Mesenchymal stem cell (in vitro differentiated cells and primary cell): ENCODE data around the gene RNF166.

Source experiments
- DNase-seq: peaks from one replicate; pipeline ENCODE4 v3.0.0-alpha.2; 2013
- H2AFZ ChIP-seq: one replicate; pipeline ENCODE4 v1.6.1; 2013; ENCODE audit warnings: low read depth, mild to moderate bottlenecking, control low read depth, inconsistent platforms, low read length, moderate library complexity
- H2AK5ac ChIP-seq: 2 replicates; pipeline ENCODE4 v1.6.1; 2013; ENCODE audit warnings: low read length, moderate library complexity, mild to moderate bottlenecking, inconsistent platforms; ENCODE audit not compliant: severe bottlenecking
- H2BK120ac ChIP-seq: one replicate; pipeline ENCODE4 v1.6.1; 2013; ENCODE audit warnings: low read depth, mild to moderate bottlenecking, inconsistent platforms, low read length, moderate library complexity
- H2BK12ac ChIP-seq, 2 experiments: one replicate each; pipeline ENCODE4 v1.6.1; 2013; ENCODE audit warnings: inconsistent platforms in 2 of 2, low read length in 2 of 2, mild to moderate bottlenecking in 2 of 2, moderate library complexity in 2 of 2, control low read depth in 1 of 2
- H2BK15ac ChIP-seq: one replicate; pipeline ENCODE4 v1.6.1; 2013; ENCODE audit warnings: mild to moderate bottlenecking, low read depth, inconsistent platforms; ENCODE audit not compliant: poor library complexity, severe bottlenecking
- H2BK5ac ChIP-seq: 2 replicates; pipeline ENCODE4 v1.6.1; 2013; ENCODE audit warnings: low read depth, mild to moderate bottlenecking, low read length, control low read depth, inconsistent platforms; ENCODE audit not compliant: poor library complexity, severe bottlenecking
- H3K14ac ChIP-seq, 2 experiments: one replicate each; pipeline ENCODE4 v1.6.1; 2013; ENCODE audit warnings: inconsistent platforms in 2 of 2, low read length in 2 of 2, control low read depth in 1 of 2, mild to moderate bottlenecking in 1 of 2, moderate library complexity in 1 of 2
- H3K18ac ChIP-seq, 2 experiments: one replicate each; pipeline ENCODE4 v1.6.1; 2013; ENCODE audit warnings: inconsistent platforms in 2 of 2, low read length in 2 of 2, control low read depth in 1 of 2, low read depth in 1 of 2, mild to moderate bottlenecking in 1 of 2
- H3K23ac ChIP-seq, 2 experiments: one replicate each; pipeline ENCODE4 v1.6.1; 2013; ENCODE audit warnings: inconsistent platforms in 2 of 2, low read length in 2 of 2, mild to moderate bottlenecking in 2 of 2, moderate library complexity in 2 of 2, control low read depth in 1 of 2
- H3K27ac ChIP-seq: 2 replicates; pipeline ENCODE4 v1.5.1; 2013; ENCODE audit warnings: mild to moderate bottlenecking, moderate library complexity, low read length, control low read depth, inconsistent platforms; ENCODE audit not compliant: poor library complexity, severe bottlenecking
- H3K27me3 ChIP-seq, 2 experiments: 2 replicates each; pipeline versions ENCODE4 v1.6.1 to v1.7.0; 2013; ENCODE audit warnings: low read length in 2 of 2, mild to moderate bottlenecking in 2 of 2, moderate library complexity in 2 of 2, control low read depth in 1 of 2, inconsistent platforms in 1 of 2; ENCODE audit not compliant: control insufficient read depth in 1 of 2, insufficient read depth in 1 of 2
- H3K36me3 ChIP-seq, 2 experiments: 2 replicates each; pipeline versions ENCODE4 v1.6.1 to v1.7.0; 2013; ENCODE audit warnings: low read length in 2 of 2, control low read depth in 1 of 2, inconsistent platforms in 1 of 2, low read depth in 1 of 2, mild to moderate bottlenecking in 1 of 2; ENCODE audit not compliant: insufficient read depth in 2 of 2, control insufficient read depth in 1 of 2
- H3K4ac ChIP-seq, 2 experiments: one replicate each; pipeline ENCODE4 v1.6.1; 2013; ENCODE audit warnings: inconsistent platforms in 2 of 2, low read length in 2 of 2, mild to moderate bottlenecking in 2 of 2, moderate library complexity in 2 of 2, control low read depth in 1 of 2, low read depth in 1 of 2
- H3K4me1 ChIP-seq: 2 replicates; pipeline ENCODE4 v1.6.1; 2013; ENCODE audit warnings: low read depth, low read length, control low read depth; ENCODE audit not compliant: control insufficient read depth, insufficient read depth
- H3K4me2 ChIP-seq: 2 replicates; pipeline ENCODE4 v1.6.1; 2013; ENCODE audit warnings: low read length, mild to moderate bottlenecking, inconsistent platforms; ENCODE audit not compliant: poor library complexity, severe bottlenecking
- H3K4me3 ChIP-seq, 2 experiments: 2 replicates each; pipeline versions ENCODE4 v1.5.1 to v1.7.0; 2013; ENCODE audit warnings: low read length in 2 of 2, mild to moderate bottlenecking in 2 of 2, control low read depth in 1 of 2, low read depth in 1 of 2; ENCODE audit not compliant: insufficient read depth in 1 of 2
- H3K79me1 ChIP-seq: replicated peaks from 2 replicates; pipeline ENCODE4 v1.6.1; 2013; ENCODE audit warnings: mild to moderate bottlenecking, control low read depth, low read length, inconsistent platforms; ENCODE audit not compliant: poor library complexity, severe bottlenecking
- H3K9ac ChIP-seq: 2 replicates; pipeline ENCODE4 v1.7.0; 2013; ENCODE audit warnings: mild to moderate bottlenecking, low read length, moderate library complexity
- H3K9me3 ChIP-seq: 2 replicates; pipeline ENCODE4 v1.7.0; 2013; ENCODE audit warnings: mild to moderate bottlenecking, low read length; ENCODE audit not compliant: control insufficient read depth
- H4K8ac ChIP-seq: one replicate; pipeline ENCODE4 v1.6.1; 2013; ENCODE audit warnings: inconsistent platforms, mild to moderate bottlenecking, low read length, moderate library complexity
- H4K91ac ChIP-seq: one replicate; pipeline ENCODE4 v1.6.1; 2013; ENCODE audit warnings: mild to moderate bottlenecking, low read length, inconsistent platforms
- WGBS: methylation state at CpG from one replicate; pipeline ENCODE4 v1.1.7; 2013; ENCODE audit warnings: mixed read lengths; 5-methylcytosine and 5-hydroxymethylcytosine counted together

The RNF166 gene

GRCh38 chr16:88651276-88651988, 54.8 kb downstream of the RNF166 start:
- H2AFZ ChIP-seq: no peak overlapping the region
- peaks cover 33 to 62% of the 10 kb centered on the region in 2 experiments for H3K36me3 ChIP-seq
- H3K18ac ChIP-seq: peak overlapping the region; percentile 61 to 87
- peak overlapping the region; percentile 66 for H3K9ac ChIP-seq
- H3K79me1 ChIP-seq: peaks cover 15% of the 10 kb centered on the region
- WGBS: 38% methylated on average over 24 of the region's 24 CpGs
- peak overlapping the region; percentile 87 for H2BK120ac ChIP-seq
- no peaks in the 10 kb centered on the region for H3K9me3 ChIP-seq
- H3K27me3 ChIP-seq: no peaks in the 10 kb centered on the region
- H2AK5ac ChIP-seq: peak overlapping the region; percentile 18
- H4K91ac ChIP-seq: peak overlapping the region; percentile 83
- H3K23ac ChIP-seq: no peak overlapping the region
- H3K4me2 ChIP-seq: peak overlapping the region; percentile 75
- peak overlapping the region; percentile 50 for H3K27ac ChIP-seq
- H4K8ac ChIP-seq: peak overlapping the region; percentile 73
- H2BK12ac ChIP-seq: peak overlapping the region in 1 of 2 experiments; percentile 17
- peak overlapping the region; percentile 29 to 73 for H3K4me3 ChIP-seq
- peak overlapping the region in 1 of 2 experiments; percentile 8 for H3K4ac ChIP-seq
- peak overlapping the region; percentile 48 for H2BK5ac ChIP-seq
- H3K14ac ChIP-seq: peak overlapping the region in 1 of 2 experiments; percentile 44
- H3K4me1 ChIP-seq: peaks cover 53% of the 10 kb centered on the region
- H2BK15ac ChIP-seq: peak overlapping the region; percentile 26
- peak; percentile 88 for DNase-seq

GRCh38 chr16:88650749-88651275, 55.4 kb downstream of the RNF166 start, which contains the start of gene CYBA:
TSS of gene CYBA (minus strand) at chr16:88651053. CDS start at chr16:88651013, 40 bp downstream.
- WGBS: under 1% methylated on average over 39 of the region's 41 CpGs
- Histone ChIP-seq H3K27ac (peak within 1 kb of the TSS; percentile 50), H3K4me2 (peak within 1 kb of the TSS; percentile 75), H3K4me3 (peak within 1 kb of the TSS; percentile 82 to 89), H2BK5ac (peak within 1 kb of the TSS; percentile 48), H2BK15ac (peak within 1 kb of the TSS; percentile 26), H3K18ac (peak within 1 kb of the TSS; percentile 61 to 92), H3K27me3 (no peaks in the 10 kb centered on the region), H3K4ac (peak within 1 kb of the TSS; percentile 21 to 25), H4K8ac (peak within 1 kb of the TSS; percentile 83), H3K36me3 (peaks cover 28 to 63% of the 10 kb centered on the region in 2 experiments), H3K14ac (peak within 1 kb of the TSS in 1 of 2 experiments; percentile 96), H2BK120ac (peak within 1 kb of the TSS; percentile 87), H4K91ac (peak within 1 kb of the TSS; percentile 83), H3K4me1 (peaks cover 46% of the 10 kb centered on the region), H2AFZ (peak within 1 kb of the TSS; percentile 46), H2AK5ac (peak within 1 kb of the TSS; percentile 18), H3K79me1 (peaks cover 20% of the 10 kb centered on the region), H2BK12ac (peak within 1 kb of the TSS in 1 of 2 experiments; percentile 76), H3K23ac (peak within 1 kb of the TSS in 1 of 2 experiments; percentile 85), H3K9ac (peak within 1 kb of the TSS; percentile 86), H3K9me3 (no peaks in the 10 kb centered on the region)
- DNase-seq: peak; percentile 84

DNA sequence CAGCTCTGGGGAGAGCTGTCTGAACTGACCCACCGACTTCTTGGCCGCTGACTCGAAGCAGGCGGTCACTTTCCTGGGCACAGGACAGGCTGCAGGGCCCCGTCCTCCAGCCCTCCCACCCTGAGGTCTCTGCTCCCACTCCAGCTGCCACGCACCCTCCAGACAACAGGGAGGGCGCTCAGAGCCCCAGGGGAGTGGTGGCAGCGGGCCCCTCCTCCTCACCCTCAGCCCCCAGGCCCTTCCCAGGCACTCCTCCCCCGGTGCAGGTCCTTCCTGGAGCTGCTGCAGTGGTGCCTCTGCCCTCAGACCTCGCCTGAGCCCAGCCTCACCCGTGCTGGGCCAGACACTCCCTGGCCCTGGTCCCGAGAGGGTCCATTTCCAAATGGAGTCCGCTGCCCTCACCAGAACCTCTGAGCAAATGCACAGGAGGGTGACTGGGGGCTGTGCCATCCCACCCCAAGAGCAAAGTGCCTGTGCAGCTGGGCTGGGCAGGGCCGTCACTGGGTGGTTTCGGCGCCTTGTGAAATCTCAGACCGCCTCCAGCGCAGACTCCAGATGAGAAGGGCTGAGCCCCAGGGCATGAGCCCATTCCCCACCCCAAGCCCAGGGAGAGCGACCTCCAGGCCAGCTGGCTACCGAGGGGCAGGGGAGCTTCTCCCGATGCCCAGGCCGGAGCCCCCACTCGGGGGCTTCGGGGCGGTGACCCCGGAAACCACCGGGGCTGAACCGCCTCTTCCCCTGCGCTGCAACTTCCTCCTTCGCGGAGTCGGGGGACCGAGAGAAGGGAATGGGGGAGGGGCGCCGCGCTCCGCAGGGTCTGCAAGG, 56.1 kb downstream of the RNF166 start:
- Histone ChIP-seq H3K4me3 (peak overlapping the region; percentile 82 to 89), H3K36me3 (peaks cover 24 to 63% of the 10 kb centered on the region in 2 experiments), H2BK120ac (peak overlapping the region; percentile 36), H3K9me3 (no peaks in the 10 kb centered on the region), H3K4me1 (peaks cover 40% of the 10 kb centered on the region), H3K4ac (peak overlapping the region; percentile 1 to 21), H3K27ac (peak overlapping the region; percentile 30), H3K23ac (peak overlapping the region in 1 of 2 experiments; percentile 85), H2BK5ac (peak overlapping the region; percentile 38), H3K18ac (peak overlapping the region; percentile 35 to 92), H3K27me3 (no peaks in the 10 kb centered on the region), H3K14ac (peak overlapping the region in 1 of 2 experiments; percentile 96), H4K8ac (peak overlapping the region; percentile 10), H2BK15ac (no peak overlapping the region), H3K4me2 (peak overlapping the region; percentile 60), H2BK12ac (peak overlapping the region in 1 of 2 experiments; percentile 76), H3K9ac (peak overlapping the region; percentile 86), H2AFZ (peak overlapping the region; percentile 46), H3K79me1 (peaks cover 24% of the 10 kb centered on the region), H4K91ac (peak overlapping the region; percentile 72), H2AK5ac (no peak overlapping the region)
- WGBS: 10% methylated on average over 36 of the region's 37 CpGs
- peak; percentile 69 for DNase-seq
